GM21447 (cell line): ENCODE measurements around the gene ASCC1.

Experiments used
- ATAC-seq: cut with Tn5 transposase; IDR thresholded peaks from one replicate; pipeline ENCODE4 v1.9.1; 2021; ENCODE audit not compliant: unreplicated experiment

Gene ASCC1

DNA sequence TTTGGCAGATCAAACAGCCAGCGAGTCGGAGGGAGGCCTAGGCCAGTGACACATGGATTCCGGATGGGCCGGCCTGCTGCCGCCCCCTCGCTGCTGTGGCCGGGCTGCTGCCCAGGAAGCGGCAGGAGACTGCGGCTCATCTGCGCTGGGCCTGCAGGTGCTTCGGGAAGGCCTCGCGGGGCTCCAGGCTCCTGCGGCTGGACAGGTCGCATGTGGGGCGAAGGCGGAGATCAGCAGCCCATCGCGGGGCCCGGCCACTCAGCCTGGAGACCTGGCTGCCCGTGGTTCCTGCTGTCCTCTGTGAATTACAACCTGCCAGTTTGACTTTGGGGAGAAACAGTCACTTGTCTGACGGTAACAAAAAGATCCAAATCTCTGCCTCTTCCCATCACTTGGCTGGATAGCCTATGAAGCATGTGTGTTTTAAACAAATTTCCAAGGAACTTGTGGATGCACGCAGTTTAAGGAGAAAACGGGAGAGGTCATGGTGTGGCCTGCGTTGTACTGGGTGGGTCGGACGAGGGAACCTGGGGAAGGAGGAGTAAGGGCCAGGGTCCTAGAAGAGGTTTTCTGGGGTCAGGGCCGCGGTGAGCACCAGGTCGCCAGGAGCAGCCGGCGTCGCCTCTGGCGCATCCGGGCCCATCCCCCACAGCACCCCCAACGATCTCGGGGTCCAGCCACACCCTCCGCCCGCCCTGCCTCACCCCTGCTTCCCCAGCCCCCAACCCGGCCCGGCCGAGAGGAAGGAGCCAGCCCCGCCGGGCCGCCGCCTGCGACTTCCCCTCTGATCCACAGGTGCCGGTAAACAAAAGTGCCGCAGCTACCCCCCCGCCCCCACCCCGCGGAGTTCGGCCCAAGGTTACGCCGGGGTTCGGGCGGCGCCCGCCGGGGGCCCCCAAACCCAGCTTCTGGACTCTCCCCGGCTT, 129.3 kb downstream of the ASCC1 start:
- ATAC-seq, result no peak

DNA sequence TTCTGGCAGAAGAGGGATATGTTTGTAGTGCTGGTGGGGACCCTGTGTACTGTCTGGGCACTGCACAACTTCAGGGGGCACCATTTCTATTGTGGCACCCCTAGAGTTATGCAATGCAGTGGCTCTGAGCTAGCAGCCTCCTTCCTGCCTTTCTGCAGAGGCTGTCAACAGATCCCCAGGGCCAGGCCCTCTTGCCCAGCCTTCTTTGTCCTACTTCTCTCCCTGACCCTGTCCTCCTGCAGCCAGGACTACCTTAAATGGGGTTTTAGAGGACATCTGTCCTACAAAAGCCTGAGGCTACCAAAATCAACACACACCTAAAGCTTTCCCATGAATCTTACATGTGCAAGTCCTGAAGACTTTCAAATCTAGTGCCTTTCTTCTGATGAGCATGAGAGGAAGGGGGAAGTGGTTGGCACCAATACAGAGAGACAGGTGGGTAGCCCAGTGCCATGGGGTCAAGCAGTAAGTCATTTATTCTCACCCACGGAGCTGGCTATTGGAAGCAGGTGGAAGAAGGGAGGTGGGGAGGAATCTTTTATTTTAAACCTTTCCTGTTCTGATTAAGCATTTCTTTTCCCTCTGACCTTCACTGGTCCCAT, 130.1 kb downstream of the ASCC1 start:
- ATAC-seq, result no peak

GRCh38 chr10:72085166-72085565, 130.9 kb downstream of the ASCC1 start:
- ATAC-seq, result no peak

GRCh38 chr10:72083790-72084459, 132.2 kb downstream of the ASCC1 start:
- no peak for ATAC-seq

- ATAC-seq, result no peak
Observed at GRCh38 chr10:72082856-72083789, 133.0 kb downstream of the ASCC1 start.

DNA sequence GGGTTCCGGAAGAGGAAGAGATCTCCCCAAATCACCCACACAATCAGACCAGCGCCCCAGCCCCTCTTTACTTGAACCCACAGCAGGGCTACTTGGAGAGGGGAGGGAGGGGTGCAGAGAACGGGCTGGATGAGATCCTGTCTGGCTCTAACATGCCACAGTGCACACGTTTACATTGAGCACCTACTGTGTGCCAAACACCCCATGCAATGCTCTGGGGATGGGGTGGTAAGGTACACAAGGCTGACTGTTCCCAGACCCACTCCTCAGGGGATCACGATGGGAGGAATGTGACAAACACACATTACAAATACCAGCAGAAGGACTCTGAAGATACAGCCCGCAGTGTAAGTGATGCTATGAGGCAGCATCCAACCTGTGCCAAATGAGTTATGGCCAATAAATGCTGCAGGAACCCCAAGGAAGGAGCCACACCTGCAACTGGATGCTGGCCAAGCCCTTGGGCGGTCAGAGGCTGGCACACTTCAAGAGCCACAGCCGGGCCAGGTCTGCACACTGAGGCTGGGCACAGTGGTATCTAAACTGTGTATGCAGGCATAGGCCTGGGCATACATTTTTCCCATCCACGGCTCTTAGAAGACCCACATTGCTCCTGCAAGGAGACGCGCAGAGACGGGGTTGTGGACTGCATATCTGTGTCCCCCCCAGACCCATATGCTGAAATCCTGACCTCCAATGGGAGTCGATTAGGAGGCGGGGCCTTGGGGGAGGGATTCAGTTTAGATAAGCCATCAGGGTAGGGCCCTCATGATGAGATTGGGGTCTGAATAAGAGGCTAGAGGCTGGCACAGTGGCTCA, 134.1 kb downstream of the ASCC1 start:
- ATAC-seq, result no peak

DNA sequence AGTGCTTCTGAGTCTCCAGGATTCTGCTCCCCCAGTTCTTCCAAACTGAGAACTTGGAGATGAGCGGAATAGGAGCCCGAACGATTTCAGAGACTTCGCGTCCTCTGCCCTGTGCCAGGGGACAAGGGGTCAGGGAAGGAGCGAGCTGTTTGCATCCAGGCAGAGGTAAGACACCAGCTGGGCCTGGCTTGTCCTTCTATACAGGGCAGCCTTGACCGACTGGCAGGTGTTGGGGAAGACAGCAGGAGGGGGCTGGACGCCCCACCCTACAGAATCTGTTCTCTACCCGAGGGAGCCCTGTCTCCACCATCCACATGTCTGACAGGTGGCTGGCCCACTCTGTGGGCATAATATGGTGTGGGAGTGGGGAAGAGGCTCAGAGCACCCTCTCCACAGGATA, 134.9 kb downstream of the ASCC1 start:
- ATAC-seq, result no peak

DNA sequence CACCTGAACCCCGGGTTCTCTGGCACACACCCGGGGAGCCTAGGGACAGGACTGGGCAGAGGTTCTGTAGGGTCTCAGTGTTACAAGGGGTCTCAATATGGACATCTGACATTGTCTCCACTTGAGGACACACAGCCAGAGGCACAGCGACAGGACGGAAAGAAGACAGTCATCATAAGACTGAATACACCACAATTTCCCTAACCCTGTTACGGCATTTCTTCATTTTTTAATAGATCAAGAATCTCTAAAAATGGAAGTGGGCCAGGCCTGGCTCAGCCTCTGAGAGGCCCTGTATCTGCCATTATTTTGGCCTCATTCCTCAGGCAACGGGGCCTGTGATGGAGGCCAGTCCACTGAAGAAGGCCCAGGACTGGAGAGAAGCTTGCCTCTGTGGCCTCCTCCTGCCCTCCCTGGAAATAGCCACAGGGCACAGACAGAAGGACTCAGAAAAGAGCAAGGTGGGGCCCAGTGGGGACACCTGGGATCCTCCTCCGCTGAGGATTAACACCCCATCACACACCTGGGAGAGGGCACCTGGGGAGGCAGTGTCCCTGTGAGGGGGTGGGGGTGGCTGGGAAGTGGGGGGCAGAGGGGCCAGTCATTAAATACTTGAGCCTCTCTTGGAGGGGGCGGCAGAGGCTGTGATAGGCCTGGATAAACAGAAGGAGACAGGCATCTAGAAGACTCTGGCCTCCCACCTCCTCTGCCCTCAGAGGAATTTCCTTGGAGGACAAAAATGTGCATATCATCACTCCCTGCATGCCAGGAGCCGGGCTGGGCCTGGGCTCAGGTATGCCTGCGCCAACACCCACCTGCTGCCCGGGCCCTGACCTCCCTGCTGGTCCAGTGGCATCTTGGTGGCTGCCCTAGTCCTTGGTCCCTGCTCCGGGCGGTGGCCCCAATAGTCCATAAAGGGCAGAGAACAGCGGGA, 135.8 kb downstream of the ASCC1 start:
- ATAC-seq, result no peak

GRCh38 chr10:72079356-72079755, 136.7 kb downstream of the ASCC1 start:
- ATAC-seq, result no peak

DNA sequence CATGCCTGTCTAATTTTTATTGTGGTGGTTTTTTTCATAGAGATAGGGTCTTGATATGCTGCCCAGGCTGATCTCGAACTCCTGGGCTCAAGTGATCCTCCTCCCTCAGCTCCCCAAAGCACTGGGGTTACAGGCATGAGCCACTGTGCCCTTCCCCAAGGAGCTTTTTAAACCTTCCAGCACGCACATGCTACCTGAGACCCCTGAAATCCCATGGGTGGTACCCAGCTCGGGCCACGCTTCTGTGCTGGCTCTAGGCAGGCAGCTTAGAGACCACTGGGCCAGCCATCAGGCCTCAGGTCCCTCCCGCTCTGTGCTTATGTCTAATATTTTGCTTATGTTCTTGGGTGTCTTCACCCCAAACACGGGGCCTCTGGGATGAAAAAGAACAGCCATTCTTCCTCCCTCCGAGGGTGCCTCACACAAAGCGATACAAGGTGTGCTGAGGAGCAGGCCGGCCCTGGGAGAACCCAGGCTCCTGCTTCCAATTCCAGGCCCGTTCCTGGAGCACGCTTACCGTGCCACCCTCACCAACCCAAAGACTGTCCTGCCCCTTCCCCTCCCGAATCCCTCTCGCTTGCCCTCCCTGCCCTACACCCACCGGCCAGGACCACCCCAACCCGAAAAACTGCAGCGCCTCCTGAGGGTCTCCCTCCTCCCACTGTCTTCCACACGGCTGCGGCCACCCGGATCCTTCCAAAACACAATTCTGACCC, 138.6 kb downstream of the ASCC1 start:
- ATAC-seq, result no peak

GRCh38 chr10:72076756-72077155, 139.3 kb downstream of the ASCC1 start:
- no peak for ATAC-seq

- no peak for ATAC-seq
Observed at GRCh38 chr10:72075376-72076115, 140.5 kb downstream of the ASCC1 start.

GRCh38 chr10:72074574-72075375, 141.3 kb downstream of the ASCC1 start:
- ATAC-seq, result no peak

GRCh38 chr10:72073708-72074573, 142.1 kb downstream of the ASCC1 start:
- no peak for ATAC-seq

DNA sequence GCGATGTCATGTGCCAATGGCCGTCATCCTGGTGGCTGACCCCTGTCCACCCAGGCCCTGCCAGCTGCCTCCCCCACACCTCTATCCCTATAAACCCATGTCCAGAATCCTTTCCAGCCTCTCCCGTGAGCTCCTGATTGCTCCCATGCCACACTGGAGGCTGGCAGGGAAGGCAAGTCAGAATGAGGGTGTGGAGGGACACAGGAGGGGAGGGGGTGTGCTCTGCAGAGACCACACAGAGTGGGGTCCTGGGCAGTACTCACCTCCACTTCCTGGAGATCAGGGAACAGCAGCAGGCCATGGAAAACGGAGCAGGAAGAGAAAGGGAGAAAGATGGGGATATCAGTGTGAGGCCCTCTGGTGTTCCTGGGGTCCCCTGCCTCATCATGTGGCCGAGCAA, 143.4 kb downstream of the ASCC1 start:
- ATAC-seq, result no peak

DNA sequence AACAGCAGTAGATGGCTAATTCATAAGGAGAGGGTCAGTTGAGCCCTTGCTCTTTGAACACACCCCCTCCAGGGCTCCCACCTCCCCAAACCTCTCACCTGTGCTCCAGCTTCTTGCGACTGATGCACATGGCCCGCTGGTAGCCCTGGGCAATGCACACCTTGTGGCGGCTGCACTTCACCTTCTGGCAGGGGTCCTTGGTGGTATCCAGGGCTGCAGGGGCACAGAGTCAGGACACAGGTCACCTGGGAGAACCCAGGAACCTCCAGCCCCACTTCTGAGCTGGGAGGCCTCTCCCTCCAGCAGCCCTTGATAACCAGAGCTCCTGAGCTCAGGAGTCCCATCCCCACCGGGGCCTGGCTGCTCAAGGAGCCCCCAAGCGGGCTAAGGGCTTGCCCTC, 144.0 kb downstream of the ASCC1 start:
- ATAC-seq, result no peak
